LNCAP (cell line): ENCODE data around the gene TLE6.

ENCODE experiments used
- CTCF ChIP-seq: fragments of 450-650 bp; IDR thresholded peaks from 2 replicates; pipeline ENCODE4 v1.5.1; 2017; ENCODE audit warnings: mild to moderate bottlenecking

The TLE6 gene

GRCh38 chr19:2986951-2987524, 9.7 kb downstream of the TLE6 start:
- no peak for TF ChIP-seq CTCF

GRCh38 chr19:2987797-2988196, 10.4 kb downstream of the TLE6 start:
- TF ChIP-seq CTCF: no peak

GRCh38 chr19:2988568-2988967, 11.2 kb downstream of the TLE6 start:
- TF ChIP-seq CTCF: no peak

- no peak for TF ChIP-seq CTCF
Observed at GRCh38 chr19:2989236-2989946, 12.0 kb downstream of the TLE6 start.

GRCh38 chr19:2992958-2993357, 15.6 kb downstream of the TLE6 start:
- no peak for TF ChIP-seq CTCF

- TF ChIP-seq CTCF: no peak
Observed at GRCh38 chr19:2993579-2993978, 16.2 kb downstream of the TLE6 start.

GRCh38 chr19:2994588-2995131, 17.3 kb downstream of the TLE6 start:
- no peak for TF ChIP-seq CTCF
